K562 (cell line): ENCODE results near the gene DPH6. TPM values are rescaled to one million over a fixed set of nuclear protein-coding genes. Genes with fewer than 3 reads are reported as not detected.

Experiments used
- ATAC-seq: fragments of 200-7000 bp; cut with Tn5 transposase; 3 replicates; pipeline ENCODE4 v1.9.1; 2020; ENCODE audit warnings: moderate library complexity
- BruUV-seq: library from RNA; stranded (reverse); fragments of 400-500 nt; replicated peaks from 2 replicates; lab custom pipeline; 2021; lab: Mats Ljungman, UMichigan
- CTCF ChIA-PET: fragments of 300-600 bp; formaldehyde crosslinking; extraction: SDS; loops from one replicate; lab custom pipeline; 2021; ENCODE audit warnings: low intra/inter-chr PET ratio; lab: Yijun Ruan, JAX
- POLR2A ChIA-PET: fragments of 300-600, 350-650 bp; sonication (Branson Sonifier 250); formaldehyde crosslinking; extraction: SDS; loops from one replicate; lab custom pipeline; 2021; ENCODE audit warnings: antibody characterized with exemption, inconsistent platforms; lab: Yijun Ruan, JAX
- DNase-seq, 4 experiments: peaks; one replicate each; pipeline versions ENCODE4 v3.0.0 to v3.0.0-alpha.2; 2011 to 2018; ENCODE audit warnings: low spot score in 3 of 4, mixed read lengths in 3 of 4; ENCODE audit errors: extremely low read depth in 1 of 4
- FAIRE-seq: peaks from 2 replicates; lab custom pipeline; 2011; peaks lifted over from hg19 to GRCh38; lab: Jason Lieb, UNC
- H2AFZ ChIP-seq: 2 replicates; pipeline ENCODE4 v1.6.0; 2011; ENCODE audit warnings: low read depth, low read length, control low read depth, inconsistent platforms
- H3K27ac ChIP-seq: fragments of 200-600 bp; 3 replicates; pipeline ENCODE4 v1.8.0; 2011; ENCODE audit warnings: low read depth, mild to moderate bottlenecking, control low read depth, inconsistent platforms, low read length, moderate library complexity, mixed read lengths; ENCODE audit errors: extremely low read depth
- H3K27me3 ChIP-seq, 2 experiments: fragments of 300-600 bp in 1 of 2; 2 replicates in 1 of 2; 3 replicates in 1 of 2; pipeline versions ENCODE4 v1.6.0 to v1.8.0; 2011; ENCODE audit warnings: inconsistent platforms in 2 of 2, low read length in 2 of 2, mild to moderate bottlenecking in 1 of 2, mixed read lengths in 1 of 2, moderate library complexity in 1 of 2; ENCODE audit not compliant: control insufficient read depth in 2 of 2, insufficient read depth in 2 of 2
- H3K36me3 ChIP-seq: fragments of 300-600 bp; 3 replicates; pipeline ENCODE4 v1.8.0; 2011; ENCODE audit warnings: mild to moderate bottlenecking, low read length, inconsistent platforms; ENCODE audit not compliant: control insufficient read depth, insufficient read depth
- H3K4me1 ChIP-seq, 2 experiments: fragments of 200-600 bp in 1 of 2; replicated peaks in 1 of 2; 2 replicates in 1 of 2; 3 replicates in 1 of 2; pipeline versions ENCODE4 v1.5.1 to v1.8.0; 2011; ENCODE audit warnings: inconsistent platforms in 2 of 2, low read length in 2 of 2, mild to moderate bottlenecking in 1 of 2, mixed read lengths in 1 of 2, moderate library complexity in 1 of 2; ENCODE audit not compliant: control insufficient read depth in 2 of 2, insufficient read depth in 2 of 2
- H3K4me2 ChIP-seq: 2 replicates; pipeline ENCODE4 v1.6.1; 2011; ENCODE audit warnings: low read length, control low read depth, inconsistent platforms, mixed read lengths; ENCODE audit not compliant: insufficient read depth
- H3K4me3 ChIP-seq: fragments of 200-600 bp; sonication (generic), shearing (Covaris generic); 2 replicates; pipeline ENCODE4 v1.5.1; 2016; ENCODE audit warnings: control low read depth, inconsistent platforms
- H3K79me2 ChIP-seq: fragments of 200-600 bp; 3 replicates; pipeline ENCODE4 v1.8.0; 2011; ENCODE audit warnings: low read length, inconsistent platforms; ENCODE audit not compliant: control insufficient read depth, insufficient read depth
- H3K9ac ChIP-seq, 2 experiments: 2 replicates each; pipeline versions ENCODE4 v1.6.0 to v1.6.1; 2011; ENCODE audit warnings: low read depth in 2 of 2, low read length in 2 of 2, control low read depth in 1 of 2, inconsistent platforms in 1 of 2, mild to moderate bottlenecking in 1 of 2, mixed read lengths in 1 of 2; ENCODE audit not compliant: insufficient read depth in 1 of 2
- H3K9me1 ChIP-seq: one replicate; pipeline ENCODE4 v1.6.0; 2011; ENCODE audit warnings: inconsistent platforms, mild to moderate bottlenecking, low read length, moderate library complexity; ENCODE audit not compliant: control insufficient read depth, insufficient read depth
- H3K9me3 ChIP-seq: replicated peaks from 2 replicates; pipeline ENCODE4 v1.5.1; 2011; ENCODE audit warnings: low read depth, low read length, inconsistent platforms; ENCODE audit not compliant: control insufficient read depth, insufficient read depth
- H4K20me1 ChIP-seq: replicated peaks from 2 replicates; pipeline ENCODE4 v1.6.1; 2011; ENCODE audit warnings: low read length, inconsistent platforms, mixed read lengths; ENCODE audit not compliant: control insufficient read depth, insufficient read depth
- CREBBP ChIP-seq: IDR thresholded peaks from one replicate; pipeline ENCODE4 v1.6.1; 2012; ENCODE audit warnings: low read depth, mild to moderate bottlenecking, control low read depth, inconsistent platforms, low read length
- ILK ChIP-seq: fragments of 450-650 bp; IDR thresholded peaks from 2 replicates; pipeline ENCODE4 v1.6.1; 2016; ENCODE audit warnings: missing genetic modification characterization, low read depth, mild to moderate bottlenecking, missing compliant biosample characterization, moderate library complexity, borderline replicate concordance
- PCBP1 ChIP-seq: fragments of 200-400 bp; formaldehyde crosslinking; IDR thresholded peaks from 2 replicates; pipeline ENCODE4 v1.6.1; 2018; ENCODE audit warnings: mild to moderate bottlenecking, low read depth, low read length; ENCODE audit not compliant: poor library complexity, severe bottlenecking
- PKNOX1 ChIP-seq: fragments of 450-650 bp; IDR thresholded peaks from 2 replicates; pipeline ENCODE4 v1.6.1; 2016
- RNF219 ChIP-seq: fragments of 250-450 bp; sonication (Bioruptor Pico); IDR thresholded peaks from 2 replicates; pipeline ENCODE4 v1.5.0; 2022; ENCODE audit warnings: mild to moderate bottlenecking
- TAF15 ChIP-seq: fragments of 200-400 bp; formaldehyde crosslinking; IDR thresholded peaks from 2 replicates; pipeline ENCODE4 v1.6.1; 2017; ENCODE audit warnings: mild to moderate bottlenecking, low read depth, low read length, moderate library complexity
- ZNF232 ChIP-seq: sonication (generic); formaldehyde crosslinking; IDR thresholded peaks from 2 replicates; pipeline ENCODE4 v1.8.0; 2022; ENCODE audit warnings: mild to moderate bottlenecking, missing genetic modification reagents
- ZNF282 ChIP-seq: sonication (generic); formaldehyde crosslinking; IDR thresholded peaks from 2 replicates; pipeline ENCODE4 v1.8.1; 2023; ENCODE audit warnings: missing genetic modification reagents
- ZNF384 ChIP-seq: IDR thresholded peaks from 2 replicates; pipeline ENCODE4 v1.6.1; 2012; ENCODE audit warnings: low read depth, low read length, improper control_type of control experiment
- WGBS: fragments of 100-300 bp; shearing (Covaris generic); methylation state at CpG from one replicate; pipeline ENCODE4 v1.1.6; 2016; ENCODE audit warnings: low coverage, mixed read lengths; ENCODE audit not compliant: insufficient coverage; ENCODE audit errors: missing lambda C conversion rate; 5-methylcytosine and 5-hydroxymethylcytosine counted together
- in situ Hi-C: fragments of 300-500 bp; cut with MboI; formaldehyde crosslinking; loops from 4 replicates; pipeline ENCODE4 v1.15.0; 2018; ENCODE audit warnings: inconsistent platforms, mixed read lengths
- intact Hi-C: fragments of 100-400 bp; cut with micrococcal nuclease; formaldehyde crosslinking; loops from 2 replicates; pipeline ENCODE4 v1.14.2; 2022
- polyA plus RNA-seq, 8 experiments: library from polyadenylated mRNA; depleted of rRNA in 4 of 8; stranded (reverse) in 5 of 8; unstranded in 3 of 8; fragments of >200 nt; fragmentation: Nextera tagmentation in 2 of 8; fragmentation: Illumina TruSeq in 1 of 8; extraction: Ambion mirVana in 2 of 8; extraction: Trizol in 1 of 8; gene quantifications; 2 replicates each; pipeline versions ENCODE4 v1.2.1 to v1.2.3, GENCODE V29; 2011 to 2014; ENCODE audit warnings: inconsistent platforms in 1 of 8, missing spikeins in 1 of 8
- total RNA-seq, 7 experiments: library from RNA; depleted of rRNA in 6 of 7; stranded (reverse); fragments of >200 nt in 6 of 7; fragmentation: Illumina TruSeq in 2 of 7; extraction: Trizol in 2 of 7; gene quantifications; 2 replicates each; pipeline versions ENCODE4 v1.2.1 to v1.2.3, GENCODE V29; 2011 to 2021; ENCODE audit warnings: low replicate concordance in 1 of 7

The DPH6 gene
- total and polyA plus RNA-seq, 9 of the 15 experiments (the other 6 are each of a cell fraction or from before 2014, with no cell fraction given), result 10.1 to 69.1 (median 18.8) TPM

- H3K27me3 ChIP-seq, result no peaks in the 10 kb centered on the region
These were observed 12.5 kb downstream of the DPH6 start for GRCh38 chr15:35533130-35534110.

More at GRCh38 chr15:35533130-35534110, 12.5 kb downstream of the DPH6 start:
- Histone ChIP-seq H3K9me1 (no peaks in the 10 kb centered on the region), H3K36me3 (peaks cover 8% of the 10 kb centered on the region; the same call in 2 of the 3 replicates), H3K9me3 (no peaks in the 10 kb centered on the region), H3K79me2 (no peaks in the 10 kb centered on the region), H3K4me3 (no peak overlapping the region), H4K20me1 (no peaks in the 10 kb centered on the region), H3K4me2 (no peak overlapping the region), H3K4me1 (no peaks in the 10 kb centered on the region), H3K27ac (no peak overlapping the region), H3K9ac (no peak overlapping the region), H2AFZ (no peak overlapping the region)
- FAIRE-seq (no peak), DNase-seq (no peak), ATAC-seq (no peak)
- ChIA-PET CTCF (no interaction called here), POLR2A (no interaction called here)
- TF ChIP-seq PKNOX1 (no peak), ZNF384 (no peak), PCBP1 (no peak), ILK (tag) (no peak), ZNF232 (no peak), TAF15 (no peak), ZNF282 (CRISPR knock-in tag) (no peak), RNF219 (CRISPR knock-in tag) (no peak), CREBBP (no peak)
- BruUV-seq, result no TSS peak
- intact Hi-C loops, result no loop called here
- 81% methylated on average over 2 of the region's 2 CpGs for WGBS
- in situ Hi-C loops, result loop anchor here (25.0 kb wide), 1 partner anchor 1579 kb away; the partner anchor contains the start of gene MEIS2
